Measurements from ENCODE around the gene LCOR.
A peak's percentile ranks its signal among the peaks of the same experiment; 100 is the strongest.
"Not testable (repeated sequence)": the region's sequence is repeated elsewhere in the genome, so short reads cannot be mapped to it uniquely, and the experiment has no call there.

Gene LCOR

GRCh38 chr10:96840841-96841518, 8.9 kb downstream of the LCOR start:
- peak in 1 of 2 experiments; percentile 27 for DNase-seq

- no peak for DNase-seq
Measured at GRCh38 chr10:96842896-96843723, 11.0 kb downstream of the LCOR start.

GRCh38 chr10:96843823-96844222, 11.7 kb downstream of the LCOR start:
- DNase-seq, result no peak

GRCh38 chr10:96846395-96846794, 14.3 kb downstream of the LCOR start:
- no peak for DNase-seq

GRCh38 chr10:96846926-96847325, 14.8 kb downstream of the LCOR start:
- DNase-seq, result no peak

- not testable (repeated sequence) for DNase-seq
Measured at GRCh38 chr10:96847356-96847755, 15.3 kb downstream of the LCOR start.

GRCh38 chr10:96850113-96850512, 18.0 kb downstream of the LCOR start:
- DNase-seq, result no peak

- DNase-seq, result no peak
Measured at GRCh38 chr10:96850825-96851224, 18.7 kb downstream of the LCOR start.

- DNase-seq, result no peak
Measured at GRCh38 chr10:96851281-96851680, 19.2 kb downstream of the LCOR start.

GRCh38 chr10:96856317-96856716, 24.2 kb downstream of the LCOR start:
- no peak for DNase-seq

- DNase-seq, result no peak
Measured at GRCh38 chr10:96857301-96858012, 25.4 kb downstream of the LCOR start.

GRCh38 chr10:96858038-96858705, 26.1 kb downstream of the LCOR start:
- no peak for DNase-seq

GRCh38 chr10:96858706-96859050, 26.6 kb downstream of the LCOR start:
- no peak for DNase-seq

- no peak for DNase-seq
Measured at GRCh38 chr10:96860631-96861277, 28.7 kb downstream of the LCOR start.

GRCh38 chr10:96863922-96864543, 31.9 kb downstream of the LCOR start:
- no peak for DNase-seq

GRCh38 chr10:96873086-96873485, 41.0 kb downstream of the LCOR start:
- DNase-seq, result no peak

- no peak for DNase-seq
Measured at GRCh38 chr10:96873756-96874467, 41.8 kb downstream of the LCOR start.

GRCh38 chr10:96878057-96878456, 46.0 kb downstream of the LCOR start:
- DNase-seq, result no peak

GRCh38 chr10:96880575-96880974, 48.5 kb downstream of the LCOR start:
- no peak for DNase-seq

GRCh38 chr10:96889415-96890171, 57.5 kb downstream of the LCOR start:
- no peak for DNase-seq

GRCh38 chr10:96890172-96890513, 58.0 kb downstream of the LCOR start:
- DNase-seq, result no peak

Data from activated T-cell treated with anti-CD3 and anti-CD28 coated beads, Interleukin-2, amount 50 U/mL, for 48 hours (primary cell).